Measurements from ENCODE around the gene RBMY1E. TPM values are rescaled to one million over a fixed set of nuclear protein-coding genes. Genes with fewer than 3 reads are reported as not detected.
"Not testable (repeated sequence)": the region's sequence is repeated elsewhere in the genome, so short reads cannot be mapped to it uniquely, and the experiment has no call there.

Gene RBMY1E
- total RNA-seq (2014; rRNA removed; shearing (Covaris generic)), result not detected in 2 replicates
- polyA plus RNA-seq (2015; cell fraction: cytosol; rRNA removed), result not detected in 2 replicates
- polyA plus RNA-seq (2015; cell fraction: nucleus; rRNA removed), result not detected in 2 replicates

GRCh38 chrY:21917932-21918331 is at the start of gene RBMY1E:
Gene RBMY1E (minus strand): TSS chrY:21918032. CDS start chrY:21916054, 1,978 bp downstream.
- in situ Hi-C loops (cut with HindIII; ENCODE audit: low pct_unique_long_range_greater_than_20kb, low sequenced_read_pairs); DNase-seq (ENCODE audit: low read depth, low spot score): not testable (repeated sequence)

GRCh38 chrY:21894426-21894825 is 23.4 kb downstream of the RBMY1E start, which contains the start of gene RBMY1D:
Gene RBMY1D (minus strand): TSS chrY:21894526. CDS start chrY:21892513, 2,013 bp downstream.
- DNase-seq (ENCODE audit: low read depth, low spot score); in situ Hi-C loops (cut with HindIII; ENCODE audit: low pct_unique_long_range_greater_than_20kb, low sequenced_read_pairs): not testable (repeated sequence)

GRCh38 chrY:21869407-21870076 is 48.3 kb downstream of the RBMY1E start:
- DNase-seq (ENCODE audit: low read depth, low spot score); in situ Hi-C loops (cut with HindIII; ENCODE audit: low pct_unique_long_range_greater_than_20kb, low sequenced_read_pairs): not testable (repeated sequence)

Other genes starting within 250 kb of the RBMY1E start
- not detected in 2 replicates for gene RBMY1D, start 23.5 kb downstream of the RBMY1E start, total RNA-seq (2014; rRNA removed; shearing (Covaris generic))

Data from SK-MEL-5 (cell line).